ENCODE data around the gene MLC1. TPM values are rescaled to one million over a fixed set of nuclear protein-coding genes. Genes with fewer than 3 reads are reported as not detected.

The MLC1 gene
- not detected in 2 replicates for total RNA-seq

GRCh38 chr22:50085211-50085972 lies at the start of gene MLC1:
MLC1 (minus strand) TSS chr22:50085426; CDS start chr22:50084902, 524 bp downstream.
- TF ChIP-seq, protein P1, sequence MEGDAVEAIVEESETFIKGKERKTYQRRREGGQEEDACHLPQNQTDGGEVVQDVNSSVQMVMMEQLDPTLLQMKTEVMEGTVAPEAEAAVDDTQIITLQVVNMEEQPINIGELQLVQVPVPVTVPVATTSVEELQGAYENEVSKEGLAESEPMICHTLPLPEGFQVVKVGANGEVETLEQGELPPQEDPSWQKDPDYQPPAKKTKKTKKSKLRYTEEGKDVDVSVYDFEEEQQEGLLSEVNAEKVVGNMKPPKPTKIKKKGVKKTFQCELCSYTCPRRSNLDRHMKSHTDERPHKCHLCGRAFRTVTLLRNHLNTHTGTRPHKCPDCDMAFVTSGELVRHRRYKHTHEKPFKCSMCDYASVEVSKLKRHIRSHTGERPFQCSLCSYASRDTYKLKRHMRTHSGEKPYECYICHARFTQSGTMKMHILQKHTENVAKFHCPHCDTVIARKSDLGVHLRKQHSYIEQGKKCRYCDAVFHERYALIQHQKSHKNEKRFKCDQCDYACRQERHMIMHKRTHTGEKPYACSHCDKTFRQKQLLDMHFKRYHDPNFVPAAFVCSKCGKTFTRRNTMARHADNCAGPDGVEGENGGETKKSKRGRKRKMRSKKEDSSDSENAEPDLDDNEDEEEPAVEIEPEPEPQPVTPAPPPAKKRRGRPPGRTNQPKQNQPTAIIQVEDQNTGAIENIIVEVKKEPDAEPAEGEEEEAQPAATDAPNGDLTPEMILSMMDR (IDR thresholded peaks at IDR 0.05; ENCODE audit: insufficient read depth, low read length, poor library complexity, severe bottlenecking) = no peak
- no peaks in the 10 kb centered on the region for H3K36me3 ChIP-seq (ENCODE audit: control insufficient read depth, insufficient read depth, low read length)
- H3K4me3 ChIP-seq (ENCODE audit: low read depth, low read length) = no peak within 1 kb of the TSS
- H3K27me3 ChIP-seq (ENCODE audit: control insufficient read depth, insufficient read depth, low read length) = peaks cover 18% of the 10 kb centered on the region
- DNase-seq (ENCODE audit: low read depth) = no peak

GRCh38 chr22:50134481-50134880 lies 49.3 kb upstream of the MLC1 start:
- H3K36me3 ChIP-seq (ENCODE audit: control insufficient read depth, insufficient read depth, low read length) = no peaks in the 10 kb centered on the region
- no peaks in the 10 kb centered on the region for H3K27me3 ChIP-seq (ENCODE audit: control insufficient read depth, insufficient read depth, low read length)
- TF ChIP-seq, protein P1 (IDR thresholded peaks at IDR 0.05; ENCODE audit: insufficient read depth, low read length, poor library complexity, severe bottlenecking) = no peak
- no peak for DNase-seq (ENCODE audit: low read depth)
- no peak overlapping the region for H3K4me3 ChIP-seq (ENCODE audit: low read depth, low read length)

DNA sequence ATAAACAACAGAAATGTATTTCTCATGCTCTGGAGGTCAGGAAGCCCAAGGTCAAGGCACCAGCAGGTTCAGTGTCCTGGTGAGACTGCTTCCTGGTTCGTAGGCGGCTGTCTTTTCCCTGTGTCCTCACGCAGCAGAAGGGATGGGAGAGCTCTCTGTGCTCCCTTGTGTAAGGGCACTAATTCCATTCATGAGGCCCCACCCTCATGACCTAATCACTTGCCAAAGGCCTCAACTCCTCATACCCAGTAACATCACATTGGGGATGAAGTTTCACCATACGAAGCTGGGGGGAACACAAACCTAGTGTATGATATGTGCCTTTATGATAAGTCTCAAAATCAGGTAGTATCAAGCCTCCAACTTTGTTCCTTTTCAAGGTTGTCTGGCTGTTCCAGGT lies 46.7 kb upstream of the MLC1 start:
- TF ChIP-seq, protein P1 (IDR thresholded peaks at IDR 0.05; ENCODE audit: insufficient read depth, low read length, poor library complexity, severe bottlenecking) = no peak

GRCh38 chr22:50129121-50129736 lies 44.0 kb upstream of the MLC1 start:
- DNase-seq (ENCODE audit: low read depth) = no peak
- Histone ChIP-seq H3K36me3 (ENCODE audit: control insufficient read depth, insufficient read depth, low read length) (no peaks in the 10 kb centered on the region), H3K27me3 (ENCODE audit: control insufficient read depth, insufficient read depth, low read length) (no peaks in the 10 kb centered on the region), H3K4me3 (ENCODE audit: low read depth, low read length) (no peak overlapping the region)
- TF ChIP-seq, protein P1 (IDR thresholded peaks at IDR 0.05; ENCODE audit: insufficient read depth, low read length, poor library complexity, severe bottlenecking) = no peak

More for the DNA sequence above, 46.7 kb upstream of the MLC1 start:
- DNase-seq (ENCODE audit: low read depth) = no peak
- no peaks in the 10 kb centered on the region for H3K27me3 ChIP-seq (ENCODE audit: control insufficient read depth, insufficient read depth, low read length)
- no peak overlapping the region for H3K4me3 ChIP-seq (ENCODE audit: low read depth, low read length)
- H3K36me3 ChIP-seq (ENCODE audit: control insufficient read depth, insufficient read depth, low read length) = no peaks in the 10 kb centered on the region

DNA sequence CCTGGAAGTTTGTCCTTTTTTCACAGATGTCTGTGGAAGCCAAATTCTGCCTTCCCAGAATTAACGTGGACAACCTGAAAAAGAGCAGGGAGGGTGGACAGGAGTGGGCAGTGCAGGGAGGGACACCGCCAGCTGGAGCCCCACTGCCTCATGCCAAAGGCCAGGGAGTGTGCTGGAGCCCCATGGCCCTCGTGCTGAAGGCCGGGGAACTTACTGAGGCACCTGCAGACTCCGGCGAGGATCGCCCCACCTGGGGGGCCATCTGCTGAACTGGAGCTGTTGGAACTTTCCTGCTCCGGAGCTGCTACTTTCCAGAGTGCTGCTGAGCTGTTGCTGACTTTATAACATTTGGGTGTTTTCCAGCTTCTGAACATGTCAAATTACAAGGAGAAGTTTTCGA lies 39.8 kb upstream of the MLC1 start:
- Histone ChIP-seq H3K36me3 (ENCODE audit: control insufficient read depth, insufficient read depth, low read length) (no peaks in the 10 kb centered on the region), H3K4me3 (ENCODE audit: low read depth, low read length) (no peak overlapping the region), H3K27me3 (ENCODE audit: control insufficient read depth, insufficient read depth, low read length) (no peaks in the 10 kb centered on the region)
- TF ChIP-seq, protein P1 (IDR thresholded peaks at IDR 0.05; ENCODE audit: insufficient read depth, low read length, poor library complexity, severe bottlenecking) = no peak
- no peak for DNase-seq (ENCODE audit: low read depth)

Measured in kidney epithelial cell (primary cell).